Panc1 (cell line): ENCODE measurements around the gene LRP5. TPM values are rescaled to one million over a fixed set of nuclear protein-coding genes. Genes with fewer than 3 reads are reported as not detected.

Source experiments
- ATAC-seq: fragments of 200-7000 bp; cut with Tn5 transposase; 2 replicates; pipeline ENCODE4 v1.9.1; 2020; ENCODE audit warnings: mild to moderate bottlenecking, moderate library complexity
- BruUV-seq: library from RNA; stranded (reverse); fragments of 400-500 nt; replicated peaks from 2 replicates; lab custom pipeline; 2021; lab: Mats Ljungman, UMichigan
- CTCF ChIA-PET: fragments of 300-600 bp; sonication (Branson Sonifier 250); formaldehyde crosslinking; loops from one replicate; lab custom pipeline; 2022; ENCODE audit warnings: antibody characterized with exemption; lab: Charles Lee
- POLR2A ChIA-PET: fragments of 300-600 bp; sonication (Branson Sonifier 250); formaldehyde crosslinking; loops from one replicate; lab custom pipeline; 2022; ENCODE audit warnings: antibody characterized with exemption; lab: Charles Lee
- DNase-seq: peaks from one replicate; pipeline ENCODE4 v3.0.0-alpha.2; 2010; ENCODE audit warnings: low read depth, low spot score
- H3K27ac ChIP-seq: 2 replicates; pipeline ENCODE4 v1.5.1; 2011; ENCODE audit warnings: mild to moderate bottlenecking, low read length, inconsistent platforms
- H3K27me3 ChIP-seq: fragments of 200-500 bp; sonication (Bioruptor generic); 2 replicates; pipeline ENCODE4 v1.6.0; 2014; ENCODE audit warnings: low read length, inconsistent platforms; ENCODE audit not compliant: control insufficient read depth, insufficient read depth
- H3K36me3 ChIP-seq: fragments of 200-500 bp; sonication (Bioruptor generic); 2 replicates; pipeline ENCODE4 v1.5.1; 2014; ENCODE audit warnings: inconsistent platforms, mild to moderate bottlenecking, low read length, moderate library complexity; ENCODE audit not compliant: control insufficient read depth, insufficient read depth
- H3K4me1 ChIP-seq: 2 replicates; pipeline ENCODE4 v1.5.1; 2011; ENCODE audit warnings: inconsistent platforms, mild to moderate bottlenecking, low read length, moderate library complexity; ENCODE audit not compliant: control insufficient read depth, insufficient read depth
- H3K4me3 ChIP-seq, 2 experiments: 2 replicates each; pipeline ENCODE4 v1.5.1; 2011 to 2012; ENCODE audit warnings: low read depth in 2 of 2, low read length in 2 of 2, mild to moderate bottlenecking in 2 of 2, inconsistent platforms in 1 of 2, moderate library complexity in 1 of 2
- H3K9me3 ChIP-seq: fragments of 200-500 bp; sonication (Bioruptor generic); 2 replicates; pipeline ENCODE4 v1.5.1; 2014; ENCODE audit warnings: low read depth, mild to moderate bottlenecking, inconsistent platforms, low read length, moderate library complexity; ENCODE audit not compliant: control insufficient read depth, insufficient read depth
- CTCF ChIP-seq: fragments of 450-650 bp; IDR thresholded peaks from 2 replicates; pipeline ENCODE4 v1.5.1; 2017; ENCODE audit warnings: mild to moderate bottlenecking
- POLR2AphosphoS5 ChIP-seq: IDR thresholded peaks from 2 replicates; pipeline ENCODE4 v1.6.1; 2012; ENCODE audit warnings: mild to moderate bottlenecking, low read depth, low read length, moderate library complexity
- REST ChIP-seq, 2 experiments: IDR thresholded peaks; 2 replicates each; pipeline ENCODE4 v1.6.1; 2011 to 2012; ENCODE audit warnings: low read depth in 2 of 2, control low read depth in 1 of 2, low read length in 1 of 2, mild to moderate bottlenecking in 1 of 2, moderate library complexity in 1 of 2; ENCODE audit not compliant: insufficient read depth in 1 of 2
- SIN3A ChIP-seq: IDR thresholded peaks from 2 replicates; pipeline ENCODE4 v1.6.1; 2012; ENCODE audit warnings: low read depth, mild to moderate bottlenecking, low read length, moderate library complexity, borderline replicate concordance; ENCODE audit not compliant: insufficient read depth
- TCF7L2 ChIP-seq: IDR thresholded peaks from 2 replicates; pipeline ENCODE4 v1.6.1; 2011; ENCODE audit warnings: mild to moderate bottlenecking, low read depth, low read length, inconsistent platforms
- in situ Hi-C: cut with HindIII; loops from 2 replicates; pipeline ENCODE4 v1.10.0; 2016; ENCODE audit warnings: low sequenced_read_pairs, low pct_unique_long_range_greater_than_20kb
- intact Hi-C: fragments of 100-400 bp; cut with micrococcal nuclease; formaldehyde crosslinking; loops from one replicate; pipeline ENCODE4 v1.10.0; 2022; ENCODE audit not compliant: unreplicated experiment
- total RNA-seq: library from RNA; stranded (reverse); gene quantifications from one replicate; pipeline ENCODE4 v1.2.1, GENCODE V29; 2021; ENCODE audit not compliant: unreplicated experiment

LRP5 gene
- total RNA-seq, 1 experiment from 2014 or later: 171 TPM

GRCh38 chr11:68276861-68277260 is 35.5 kb upstream of the LRP5 start:
- POLR2A ChIA-PET: no interaction called here
- Histone ChIP-seq H3K9me3 (no peaks in the 10 kb centered on the region), H3K27ac (no peak overlapping the region), H3K4me3 (no peak overlapping the region), H3K27me3 (no peaks in the 10 kb centered on the region), H3K36me3 (no peaks in the 10 kb centered on the region), H3K4me1 (peaks cover 3% of the 10 kb centered on the region; the same call in 1 of the 2 replicates)
- no peak for DNase-seq
- intact Hi-C loops: no loop called here
- TF ChIP-seq POLR2AphosphoS5 (no peak), SIN3A (no peak), REST (IDR thresholded peaks at IDR 0.05; ENCODE audit: insufficient read depth in 1 of 2, low read depth in 2 of 2, low read length in 1 of 2) (no peak), CTCF (no peak), TCF7L2 (no peak)
- in situ Hi-C loops: no loop called here
- CTCF ChIA-PET: no interaction called here
- no peak for ATAC-seq
- BruUV-seq: no TSS peak

- ATAC-seq (no peak), DNase-seq (no peak)
- ChIA-PET CTCF (no interaction called here), POLR2A (interaction anchor here (0.7 kb wide), 1 partner anchor 1126 kb away, joined by 12 read pairs; no protein-coding TSS in a partner anchor)
- H3K27ac ChIP-seq: no peak overlapping the region
- intact Hi-C loops: no loop called here
- in situ Hi-C loops: no loop called here
- no peaks in the 10 kb centered on the region for H3K4me1 ChIP-seq
- no peaks in the 10 kb centered on the region for H3K27me3 ChIP-seq
- H3K36me3 ChIP-seq: no peaks in the 10 kb centered on the region
- no peak for TF ChIP-seq CTCF
- TF ChIP-seq POLR2AphosphoS5: no peak
- TF ChIP-seq TCF7L2: no peak
- no peak for TF ChIP-seq SIN3A
- no peak for TF ChIP-seq REST (IDR thresholded peaks at IDR 0.05; ENCODE audit: insufficient read depth in 1 of 2, low read depth in 2 of 2, low read length in 1 of 2)
- H3K9me3 ChIP-seq: no peaks in the 10 kb centered on the region
- no peak overlapping the region for H3K4me3 ChIP-seq
- BruUV-seq: no TSS peak
Observed at GRCh38 chr11:68279676-68280075, 32.7 kb upstream of the LRP5 start.
